K562 (cell line): Measurements from ENCODE around the gene ARFGEF3.

Experiments used
- EZH2 ChIP-seq: IDR thresholded peaks from 2 replicates; pipeline ENCODE4 v1.6.1; 2012; ENCODE audit warnings: low read depth, mild to moderate bottlenecking, inconsistent platforms, low read length, borderline replicate concordance
- FOXJ2 ChIP-seq: fragments of 200-800 bp; sonication (Bioruptor generic); IDR thresholded peaks from 2 replicates; pipeline ENCODE4 v1.6.1; 2016; ENCODE audit warnings: missing genetic modification characterization, missing compliant biosample characterization
- MTA3 ChIP-seq: fragments of 450-650 bp; formaldehyde crosslinking; IDR thresholded peaks from 2 replicates; pipeline ENCODE4 v1.6.1; 2017; ENCODE audit warnings: mild to moderate bottlenecking, borderline replicate concordance
- ZFX ChIP-seq: sonication (generic); formaldehyde crosslinking; IDR thresholded peaks from 2 replicates; pipeline ENCODE4 v1.8.0; 2022; ENCODE audit warnings: mild to moderate bottlenecking, missing genetic modification reagents, moderate library complexity
- TF ChIP-seq, protein P1 (sequence below), 2 experiments: fragments of 450-650 bp; IDR thresholded peaks; 2 replicates each; pipeline ENCODE4 v1.6.1; 2016
- TF ChIP-seq, protein P2 (sequence below), 3 experiments: IDR thresholded peaks in 2 of 3; conservative IDR thresholded peaks in 1 of 3; 2 replicates each; pipeline ENCODE4 v1.5.1; 2011 to 2012; ENCODE audit warnings: low read length in 3 of 3, mild to moderate bottlenecking in 3 of 3, control low read depth in 2 of 3, improper control_type of control experiment in 1 of 3, inconsistent platforms in 1 of 3, low read depth in 1 of 3, mixed read lengths in 1 of 3, moderate library complexity in 1 of 3; ENCODE audit not compliant: insufficient read depth in 2 of 3
- TF ChIP-seq, protein P3 (sequence below): sonication (generic); formaldehyde crosslinking; IDR thresholded peaks from 2 replicates; pipeline ENCODE4 v1.8.1; 2023; ENCODE audit warnings: mild to moderate bottlenecking, missing genetic modification reagents, moderate library complexity

DNA sequence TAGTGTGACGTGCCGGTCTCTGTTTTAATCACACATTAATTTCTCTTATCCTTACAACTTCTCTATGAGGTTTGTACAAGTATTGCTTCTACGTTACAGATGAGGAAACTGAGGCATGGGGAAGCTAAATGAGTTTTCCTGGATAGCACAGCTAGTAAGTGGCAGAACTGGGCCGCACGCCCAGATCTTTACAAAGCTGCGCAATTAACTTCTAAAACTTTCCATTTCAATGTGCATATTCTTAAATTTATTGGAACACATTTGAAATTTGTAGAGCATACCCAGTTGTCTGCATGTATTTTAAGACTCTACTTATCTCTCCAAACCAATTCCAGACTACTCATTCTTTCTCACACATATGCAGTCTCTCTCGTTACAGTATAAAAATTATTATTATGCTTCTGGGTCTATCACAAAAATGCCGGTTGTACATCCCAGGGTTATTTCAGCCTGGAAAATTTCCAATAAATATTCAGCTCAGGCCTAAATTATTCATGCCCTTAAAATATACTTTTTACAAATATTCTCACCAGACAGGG lies 44.3 kb upstream of the ARFGEF3 start:
- TF ChIP-seq, protein P1, sequence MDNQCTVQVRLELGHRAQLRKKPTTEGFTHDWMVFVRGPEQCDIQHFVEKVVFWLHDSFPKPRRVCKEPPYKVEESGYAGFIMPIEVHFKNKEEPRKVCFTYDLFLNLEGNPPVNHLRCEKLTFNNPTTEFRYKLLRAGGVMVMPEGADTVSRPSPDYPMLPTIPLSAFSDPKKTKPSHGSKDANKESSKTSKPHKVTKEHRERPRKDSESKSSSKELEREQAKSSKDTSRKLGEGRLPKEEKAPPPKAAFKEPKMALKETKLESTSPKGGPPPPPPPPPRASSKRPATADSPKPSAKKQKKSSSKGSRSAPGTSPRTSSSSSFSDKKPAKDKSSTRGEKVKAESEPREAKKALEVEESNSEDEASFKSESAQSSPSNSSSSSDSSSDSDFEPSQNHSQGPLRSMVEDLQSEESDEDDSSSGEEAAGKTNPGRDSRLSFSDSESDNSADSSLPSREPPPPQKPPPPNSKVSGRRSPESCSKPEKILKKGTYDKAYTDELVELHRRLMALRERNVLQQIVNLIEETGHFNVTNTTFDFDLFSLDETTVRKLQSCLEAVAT (IDR thresholded peaks at IDR 0.05) = no peak
- TF ChIP-seq EZH2 (no peak), FOXJ2 (no peak), ZFX (no peak), MTA3 (no peak)
- TF ChIP-seq, protein P2, sequence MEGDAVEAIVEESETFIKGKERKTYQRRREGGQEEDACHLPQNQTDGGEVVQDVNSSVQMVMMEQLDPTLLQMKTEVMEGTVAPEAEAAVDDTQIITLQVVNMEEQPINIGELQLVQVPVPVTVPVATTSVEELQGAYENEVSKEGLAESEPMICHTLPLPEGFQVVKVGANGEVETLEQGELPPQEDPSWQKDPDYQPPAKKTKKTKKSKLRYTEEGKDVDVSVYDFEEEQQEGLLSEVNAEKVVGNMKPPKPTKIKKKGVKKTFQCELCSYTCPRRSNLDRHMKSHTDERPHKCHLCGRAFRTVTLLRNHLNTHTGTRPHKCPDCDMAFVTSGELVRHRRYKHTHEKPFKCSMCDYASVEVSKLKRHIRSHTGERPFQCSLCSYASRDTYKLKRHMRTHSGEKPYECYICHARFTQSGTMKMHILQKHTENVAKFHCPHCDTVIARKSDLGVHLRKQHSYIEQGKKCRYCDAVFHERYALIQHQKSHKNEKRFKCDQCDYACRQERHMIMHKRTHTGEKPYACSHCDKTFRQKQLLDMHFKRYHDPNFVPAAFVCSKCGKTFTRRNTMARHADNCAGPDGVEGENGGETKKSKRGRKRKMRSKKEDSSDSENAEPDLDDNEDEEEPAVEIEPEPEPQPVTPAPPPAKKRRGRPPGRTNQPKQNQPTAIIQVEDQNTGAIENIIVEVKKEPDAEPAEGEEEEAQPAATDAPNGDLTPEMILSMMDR (IDR thresholded peaks at IDR 0.05 in 2 of 3, conservative IDR thresholded peaks at IDR 0.05 in 1 of 3; ENCODE audit: insufficient read depth in 2 of 3, low read depth in 1 of 3, low read length in 3 of 3) = no peak
- TF ChIP-seq, protein P3, sequence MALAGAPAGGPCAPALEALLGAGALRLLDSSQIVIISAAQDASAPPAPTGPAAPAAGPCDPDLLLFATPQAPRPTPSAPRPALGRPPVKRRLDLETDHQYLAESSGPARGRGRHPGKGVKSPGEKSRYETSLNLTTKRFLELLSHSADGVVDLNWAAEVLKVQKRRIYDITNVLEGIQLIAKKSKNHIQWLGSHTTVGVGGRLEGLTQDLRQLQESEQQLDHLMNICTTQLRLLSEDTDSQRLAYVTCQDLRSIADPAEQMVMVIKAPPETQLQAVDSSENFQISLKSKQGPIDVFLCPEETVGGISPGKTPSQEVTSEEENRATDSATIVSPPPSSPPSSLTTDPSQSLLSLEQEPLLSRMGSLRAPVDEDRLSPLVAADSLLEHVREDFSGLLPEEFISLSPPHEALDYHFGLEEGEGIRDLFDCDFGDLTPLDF (CRISPR knock-in tag) = no peak
